HG03575 (cell line): ENCODE results near the gene SPEF1.

Experiments
- ATAC-seq: cut with Tn5 transposase; IDR thresholded peaks from one replicate; pipeline ENCODE4 v1.9.1; 2021; ENCODE audit not compliant: unreplicated experiment, insufficient number of reproducible peaks, low FRiP score; ENCODE audit errors: extremely low read depth

The SPEF1 gene

GRCh38 chr20:3739054-3739925 lies 42.0 kb downstream of the SPEF1 start:
- ATAC-seq: no peak

GRCh38 chr20:3738111-3739053 lies 42.9 kb downstream of the SPEF1 start:
- ATAC-seq: no peak

- ATAC-seq: no peak
Measured at GRCh38 chr20:3735768-3736167, 45.5 kb downstream of the SPEF1 start.

- no peak for ATAC-seq
Measured at GRCh38 chr20:3734111-3734843, 47.0 kb downstream of the SPEF1 start.

GRCh38 chr20:3733119-3733995 lies 47.9 kb downstream of the SPEF1 start:
- ATAC-seq: no peak

- no peak for ATAC-seq
Measured at GRCh38 chr20:3732327-3733118, 48.7 kb downstream of the SPEF1 start, which contains the start of gene HSPA12B. Gene HSPA12B (plus strand): TSS chr20:3732685. CDS start chr20:3738675, 5,990 bp downstream.

- no peak for ATAC-seq
Measured at GRCh38 chr20:3731944-3732326, 49.3 kb downstream of the SPEF1 start.

- ATAC-seq: no peak
Measured at GRCh38 chr20:3730803-3731672, 50.2 kb downstream of the SPEF1 start.

- ATAC-seq: no peak
Measured at GRCh38 chr20:3729811-3730540, 51.3 kb downstream of the SPEF1 start.

GRCh38 chr20:3729378-3729777 lies 51.9 kb downstream of the SPEF1 start:
- no peak for ATAC-seq

GRCh38 chr20:3728876-3729275 lies 52.4 kb downstream of the SPEF1 start:
- no peak for ATAC-seq

GRCh38 chr20:3728354-3728753 lies 52.9 kb downstream of the SPEF1 start:
- ATAC-seq: no peak
